ENCODE measurements around the gene MAP1B.
"Not testable (repeated sequence)": the region's sequence is repeated elsewhere in the genome, so short reads cannot be mapped to it uniquely, and the experiment has no call there.

Gene MAP1B

GRCh38 chr5:72167257-72167656 is 60.0 kb downstream of the MAP1B start:
- CTCF ChIA-PET: interaction anchor here (1.0 kb wide), 1 partner anchor 10 kb away, joined by 3 read pairs; no protein-coding TSS in a partner anchor
- TF ChIP-seq HDGF (IDR thresholded peaks at IDR 0.05; ENCODE audit: borderline replicate concordance) (no peak), ARNT (IDR thresholded peaks at IDR 0.05) (no peak), NFRKB (IDR thresholded peaks at IDR 0.05) (no peak), SP1 (IDR thresholded peaks at IDR 0.05) (no peak), L3MBTL2 (conservative IDR thresholded peaks at IDR 0.05) (no peak), TARDBP (IDR thresholded peaks at IDR 0.05) (no peak), CTBP1 (IDR thresholded peaks at IDR 0.05; ENCODE audit: borderline replicate concordance) (no peak), FOXM1 (IDR thresholded peaks at IDR 0.05; ENCODE audit: borderline replicate concordance) (no peak), PKNOX1 (IDR thresholded peaks at IDR 0.05) (no peak), SUZ12 (IDR thresholded peaks at IDR 0.05) (no peak)
- no peak for DNase-seq (ENCODE audit: extremely low spot score)
- POLR2A ChIA-PET: no interaction called here

- TF ChIP-seq CTBP1 (IDR thresholded peaks at IDR 0.05; ENCODE audit: borderline replicate concordance) (no peak), TARDBP (IDR thresholded peaks at IDR 0.05) (no peak), L3MBTL2 (conservative IDR thresholded peaks at IDR 0.05) (no peak)
- ChIA-PET POLR2A (no interaction called here), CTCF (no interaction called here)
- no peak for DNase-seq (ENCODE audit: extremely low spot score)
Measured at GRCh38 chr5:72167804-72168203, 60.5 kb downstream of the MAP1B start.

GRCh38 chr5:72170101-72170500 is 62.8 kb downstream of the MAP1B start:
- no peak for TF ChIP-seq CTBP1 (IDR thresholded peaks at IDR 0.05; ENCODE audit: borderline replicate concordance)
- TF ChIP-seq LEF1 (IDR thresholded peaks at IDR 0.05; ENCODE audit: borderline replicate concordance): no peak
- TF ChIP-seq HDGF (IDR thresholded peaks at IDR 0.05; ENCODE audit: borderline replicate concordance): no peak
- no peak for TF ChIP-seq NFRKB (IDR thresholded peaks at IDR 0.05)
- TF ChIP-seq PKNOX1 (IDR thresholded peaks at IDR 0.05): no peak
- TF ChIP-seq FOXK2 (IDR thresholded peaks at IDR 0.05): no peak
- TF ChIP-seq TARDBP (IDR thresholded peaks at IDR 0.05): no peak
- TF ChIP-seq BHLHE40 (IDR thresholded peaks at IDR 0.05; ENCODE audit: borderline replicate concordance): no peak
- no peak for TF ChIP-seq ARNT (IDR thresholded peaks at IDR 0.05)
- no peak for TF ChIP-seq FOXM1 (IDR thresholded peaks at IDR 0.05; ENCODE audit: borderline replicate concordance)
- TF ChIP-seq ELF4 (IDR thresholded peaks at IDR 0.05): no peak
- no peak for TF ChIP-seq ZNF384 (IDR thresholded peaks at IDR 0.05)
- TF ChIP-seq FOXA1 (IDR thresholded peaks at IDR 0.05): no peak
- no peak for TF ChIP-seq SUZ12 (IDR thresholded peaks at IDR 0.05)
- no peak for TF ChIP-seq SP1 (IDR thresholded peaks at IDR 0.05)
- TF ChIP-seq L3MBTL2 (conservative IDR thresholded peaks at IDR 0.05): no peak
- ChIA-PET POLR2A (no interaction called here), CTCF (no interaction called here)
- DNase-seq (ENCODE audit: extremely low spot score): no peak

GRCh38 chr5:72171181-72171580 is 63.9 kb downstream of the MAP1B start:
- POLR2A ChIA-PET; DNase-seq (ENCODE audit: extremely low spot score); CTCF ChIA-PET: not testable (repeated sequence)

GRCh38 chr5:72171667-72172066 is 64.4 kb downstream of the MAP1B start:
- TF ChIP-seq SUZ12 (IDR thresholded peaks at IDR 0.05): no peak
- DNase-seq (ENCODE audit: extremely low spot score): no peak
- ChIA-PET POLR2A (no interaction called here), CTCF (no interaction called here)

GRCh38 chr5:72172786-72173185 is 65.5 kb downstream of the MAP1B start:
- no peak for DNase-seq (ENCODE audit: extremely low spot score)
- CTCF ChIA-PET: interaction anchor here (0.9 kb wide), 1 partner anchor 8 kb away, joined by 3 read pairs; no protein-coding TSS in a partner anchor
- POLR2A ChIA-PET: no interaction called here
- TF ChIP-seq CTBP1 (IDR thresholded peaks at IDR 0.05; ENCODE audit: borderline replicate concordance) (no peak), PKNOX1 (IDR thresholded peaks at IDR 0.05) (no peak), BHLHE40 (IDR thresholded peaks at IDR 0.05; ENCODE audit: borderline replicate concordance) (no peak), LEF1 (IDR thresholded peaks at IDR 0.05; ENCODE audit: borderline replicate concordance) (no peak), TARDBP (IDR thresholded peaks at IDR 0.05) (no peak), FOXM1 (IDR thresholded peaks at IDR 0.05; ENCODE audit: borderline replicate concordance) (no peak), ZNF384 (IDR thresholded peaks at IDR 0.05) (no peak), FOXK2 (IDR thresholded peaks at IDR 0.05) (no peak), ELF4 (IDR thresholded peaks at IDR 0.05) (no peak), SP1 (IDR thresholded peaks at IDR 0.05) (no peak), HDGF (IDR thresholded peaks at IDR 0.05; ENCODE audit: borderline replicate concordance) (no peak), NFRKB (IDR thresholded peaks at IDR 0.05) (no peak), L3MBTL2 (conservative IDR thresholded peaks at IDR 0.05) (no peak), SUZ12 (IDR thresholded peaks at IDR 0.05) (no peak)

GRCh38 chr5:72177538-72177937 is 70.3 kb downstream of the MAP1B start:
- DNase-seq (ENCODE audit: extremely low spot score): no peak
- CTCF ChIA-PET: no interaction called here
- POLR2A ChIA-PET: no interaction called here
- TF ChIP-seq NFRKB (IDR thresholded peaks at IDR 0.05): no peak
- no peak for TF ChIP-seq FOXK2 (IDR thresholded peaks at IDR 0.05)
- TF ChIP-seq FOXM1 (IDR thresholded peaks at IDR 0.05; ENCODE audit: borderline replicate concordance): no peak
- no peak for TF ChIP-seq SP1 (IDR thresholded peaks at IDR 0.05)
- TF ChIP-seq CTBP1 (IDR thresholded peaks at IDR 0.05; ENCODE audit: borderline replicate concordance): no peak
- TF ChIP-seq TARDBP (IDR thresholded peaks at IDR 0.05): no peak
- TF ChIP-seq ELF4 (IDR thresholded peaks at IDR 0.05): no peak
- no peak for TF ChIP-seq ARNT (IDR thresholded peaks at IDR 0.05)
- no peak for TF ChIP-seq BHLHE40 (IDR thresholded peaks at IDR 0.05; ENCODE audit: borderline replicate concordance)
- TF ChIP-seq SUZ12 (IDR thresholded peaks at IDR 0.05): no peak
- TF ChIP-seq HDGF (IDR thresholded peaks at IDR 0.05; ENCODE audit: borderline replicate concordance): no peak
- no peak for TF ChIP-seq PKNOX1 (IDR thresholded peaks at IDR 0.05)
- no peak for TF ChIP-seq FOXA1 (IDR thresholded peaks at IDR 0.05)
- TF ChIP-seq LEF1 (IDR thresholded peaks at IDR 0.05; ENCODE audit: borderline replicate concordance): no peak
- no peak for TF ChIP-seq ZNF384 (IDR thresholded peaks at IDR 0.05)
- TF ChIP-seq L3MBTL2 (conservative IDR thresholded peaks at IDR 0.05): no peak
